ENCODE results near the gene PLA2G6. TPM values are rescaled to one million over a fixed set of nuclear protein-coding genes. Genes with fewer than 3 reads are reported as not detected.

PLA2G6 gene
- total and polyA plus RNA-seq, 2 experiments from 2014 or later = 5.5 to 6.5 TPM

GRCh38 chr22:38086942-38087341 lies 94.7 kb downstream of the PLA2G6 start:
- Histone ChIP-seq H3K79me2 (ENCODE audit: insufficient read depth) (no peaks in the 10 kb centered on the region), H3K9me3 (ENCODE audit: low read depth) (no peaks in the 10 kb centered on the region), H3K4me1 (ENCODE audit: insufficient read depth) (no peaks in the 10 kb centered on the region), H3K9ac (no peak overlapping the region), H3F3A (ENCODE audit: insufficient read depth) (peaks cover 9% of the 10 kb centered on the region; the same call in 1 of the 2 replicates), H3K36me3 (ENCODE audit: low read depth) (no peaks in the 10 kb centered on the region), H3K4me2 (ENCODE audit: unreplicated experiment) (no peak overlapping the region), H4K20me1 (ENCODE audit: insufficient read depth) (no peaks in the 10 kb centered on the region), H3K27ac (no peak overlapping the region), H2AFZ (no peak overlapping the region), H3K9me2 (ENCODE audit: insufficient read depth) (no peaks in the 10 kb centered on the region), H3K4me3 (no peak overlapping the region), H3K27me3 (replicated peaks; ENCODE audit: insufficient read depth) (no peaks in the 10 kb centered on the region)
- no peak for DNase-seq
- 87 to 91% methylated on average over 13 of the region's 13 CpGs for WGBS, 2 experiments (ENCODE audit: low coverage in 1 of 2, low lambda C conversion rate in 2 of 2, missing lambda C conversion rate in 2 of 2)
- in situ Hi-C loops (cut with MboI) = no loop called here
- TF ChIP-seq EZH2 (IDR thresholded peaks at IDR 0.05; ENCODE audit: insufficient read depth, poor library complexity, severe bottlenecking) (no peak), EZH2phosphoT487 (IDR thresholded peaks at IDR 0.05; ENCODE audit: insufficient read depth, low read depth) (no peak)

- H2AFZ ChIP-seq = no peak overlapping the region
- in situ Hi-C loops (cut with MboI) = no loop called here
- no peak overlapping the region for H3K4me2 ChIP-seq (ENCODE audit: unreplicated experiment)
- no peaks in the 10 kb centered on the region for H3K9me2 ChIP-seq (ENCODE audit: insufficient read depth)
- H3K79me2 ChIP-seq (ENCODE audit: insufficient read depth) = no peaks in the 10 kb centered on the region
- no peak overlapping the region for H3K27ac ChIP-seq
- H3K4me1 ChIP-seq (ENCODE audit: insufficient read depth) = no peaks in the 10 kb centered on the region
- no peaks in the 10 kb centered on the region for H3K27me3 ChIP-seq (replicated peaks; ENCODE audit: insufficient read depth)
- TF ChIP-seq EZH2 (IDR thresholded peaks at IDR 0.05; ENCODE audit: insufficient read depth, poor library complexity, severe bottlenecking) (no peak), EZH2phosphoT487 (IDR thresholded peaks at IDR 0.05; ENCODE audit: insufficient read depth, low read depth) (no peak)
- DNase-seq = no peak
- H3K9me3 ChIP-seq (ENCODE audit: low read depth) = no peaks in the 10 kb centered on the region
- H3K9ac ChIP-seq = no peak overlapping the region
- 90% methylated on average over 17 to 25 of the region's 25 CpGs for WGBS, 2 experiments (ENCODE audit: low coverage in 1 of 2, low lambda C conversion rate in 2 of 2, missing lambda C conversion rate in 2 of 2)
- peaks cover 2% of the 10 kb centered on the region; the same call in 1 of the 2 replicates for H3F3A ChIP-seq (ENCODE audit: insufficient read depth)
- H3K36me3 ChIP-seq (ENCODE audit: low read depth) = no peaks in the 10 kb centered on the region
- no peak overlapping the region for H3K4me3 ChIP-seq
- H4K20me1 ChIP-seq (ENCODE audit: insufficient read depth) = no peaks in the 10 kb centered on the region
These were observed 95.4 kb downstream of the PLA2G6 start for GRCh38 chr22:38086001-38086845.

DNA sequence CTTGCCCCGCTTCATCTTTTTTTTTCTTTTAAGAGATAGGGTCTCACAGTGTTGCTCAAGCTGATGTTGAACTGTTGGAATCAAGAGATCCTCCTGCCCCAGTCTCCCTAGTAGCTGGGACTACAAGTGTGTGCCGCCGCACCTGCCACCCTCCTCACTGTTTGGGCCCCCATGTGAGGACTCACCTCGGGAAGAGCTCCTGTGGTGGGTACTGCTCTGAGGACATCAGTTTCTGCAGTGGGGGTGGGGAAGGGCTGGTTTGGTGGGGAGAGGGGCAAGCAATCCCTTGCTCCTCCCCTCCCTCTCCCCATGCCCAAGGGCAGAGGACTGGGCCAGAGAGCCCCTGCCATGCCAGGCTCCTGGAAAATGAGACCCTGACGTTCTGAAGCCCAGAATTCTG lies 96.1 kb downstream of the PLA2G6 start:
- Histone ChIP-seq H3K4me2 (ENCODE audit: unreplicated experiment) (no peak overlapping the region), H3K9ac (no peak overlapping the region), H3K9me3 (ENCODE audit: low read depth) (no peaks in the 10 kb centered on the region), H3K79me2 (ENCODE audit: insufficient read depth) (no peaks in the 10 kb centered on the region), H3K27ac (no peak overlapping the region), H4K20me1 (ENCODE audit: insufficient read depth) (no peaks in the 10 kb centered on the region), H3K4me3 (no peak overlapping the region), H3K9me2 (ENCODE audit: insufficient read depth) (no peaks in the 10 kb centered on the region), H2AFZ (no peak overlapping the region), H3K36me3 (ENCODE audit: low read depth) (no peaks in the 10 kb centered on the region), H3K4me1 (ENCODE audit: insufficient read depth) (no peaks in the 10 kb centered on the region), H3K27me3 (replicated peaks; ENCODE audit: insufficient read depth) (no peaks in the 10 kb centered on the region), H3F3A (ENCODE audit: insufficient read depth) (no peaks in the 10 kb centered on the region)
- TF ChIP-seq EZH2phosphoT487 (IDR thresholded peaks at IDR 0.05; ENCODE audit: insufficient read depth, low read depth) = no peak
- TF ChIP-seq EZH2 (IDR thresholded peaks at IDR 0.05; ENCODE audit: insufficient read depth, poor library complexity, severe bottlenecking) = no peak
- in situ Hi-C loops (cut with MboI) = no loop called here
- WGBS, 2 experiments (ENCODE audit: low coverage in 1 of 2, low lambda C conversion rate in 2 of 2, missing lambda C conversion rate in 2 of 2) = 74 to 76% methylated on average over 5 of the region's 5 CpGs
- no peak for DNase-seq

DNA sequence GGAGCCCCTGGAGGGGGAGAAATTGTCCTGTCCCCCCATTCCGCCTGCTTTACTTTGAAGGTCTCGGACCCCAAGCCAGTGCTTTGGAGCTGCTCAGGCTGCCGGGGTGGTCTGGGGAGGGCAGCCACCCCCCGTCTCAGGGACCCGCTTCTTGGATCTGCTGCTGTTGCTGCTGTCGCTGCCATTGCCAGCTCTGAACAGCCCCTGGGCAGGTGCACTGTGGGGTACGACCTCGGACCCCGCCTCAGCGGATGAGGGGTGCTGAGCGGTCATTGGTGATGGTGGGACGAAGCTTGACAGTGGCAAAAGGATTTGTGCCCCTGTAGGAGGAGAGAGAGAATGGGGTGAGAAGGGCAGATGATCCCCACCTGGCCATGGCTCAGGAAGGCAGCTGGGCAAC lies 96.6 kb downstream of the PLA2G6 start:
- H3K9me3 ChIP-seq (ENCODE audit: low read depth) = no peaks in the 10 kb centered on the region
- H3K27ac ChIP-seq = no peak overlapping the region
- H2AFZ ChIP-seq = no peak overlapping the region
- TF ChIP-seq EZH2 (IDR thresholded peaks at IDR 0.05; ENCODE audit: insufficient read depth, poor library complexity, severe bottlenecking) (no peak), EZH2phosphoT487 (IDR thresholded peaks at IDR 0.05; ENCODE audit: insufficient read depth, low read depth) (no peak)
- H4K20me1 ChIP-seq (ENCODE audit: insufficient read depth) = no peaks in the 10 kb centered on the region
- H3K4me3 ChIP-seq = no peak overlapping the region
- H3F3A ChIP-seq (ENCODE audit: insufficient read depth) = no peaks in the 10 kb centered on the region
- no peaks in the 10 kb centered on the region for H3K79me2 ChIP-seq (ENCODE audit: insufficient read depth)
- in situ Hi-C loops (cut with MboI) = no loop called here
- H3K36me3 ChIP-seq (ENCODE audit: low read depth) = no peaks in the 10 kb centered on the region
- H3K4me2 ChIP-seq (ENCODE audit: unreplicated experiment) = no peak overlapping the region
- H3K4me1 ChIP-seq (ENCODE audit: insufficient read depth) = no peaks in the 10 kb centered on the region
- no peak overlapping the region for H3K9ac ChIP-seq
- no peak for DNase-seq
- WGBS, 2 experiments (ENCODE audit: low coverage in 1 of 2, low lambda C conversion rate in 2 of 2, missing lambda C conversion rate in 2 of 2) = 95 to 96% methylated on average over 11 to 12 of the region's 12 CpGs
- no peaks in the 10 kb centered on the region for H3K9me2 ChIP-seq (ENCODE audit: insufficient read depth)
- H3K27me3 ChIP-seq (replicated peaks; ENCODE audit: insufficient read depth) = no peaks in the 10 kb centered on the region

All from GM23248 (cell line).